22Rv1 (cell line): ENCODE measurements around the gene FHOD3.

Experiments
- CTCF ChIP-seq: fragments of 450-650 bp; IDR thresholded peaks from 2 replicates; pipeline ENCODE4 v1.5.1; 2017; ENCODE audit warnings: mild to moderate bottlenecking
- ZFX ChIP-seq: fragments of 450-650 bp; IDR thresholded peaks from 2 replicates; pipeline ENCODE4 v1.6.1; 2017; ENCODE audit warnings: antibody characterized with exemption, borderline replicate concordance

- TF ChIP-seq CTCF, result no peak
- TF ChIP-seq ZFX, result no peak
These were observed 69.7 kb downstream of the FHOD3 start for GRCh38 chr18:36366994-36367839.
